Esophagus muscularis mucosa (tissue), 4 donors: ENCODE measurements around the gene TRIM71. TPM values are rescaled to one million over a fixed set of nuclear protein-coding genes. Genes with fewer than 3 reads are reported as not detected.
A peak's percentile ranks its signal among the peaks of the same experiment; 100 is the strongest.

Experiments used
- DNase-seq: peaks from one replicate; pipeline ENCODE4 v3.0.0-alpha.2; 2017; ENCODE audit errors: extremely low spot score
- H3K27ac ChIP-seq, 4 donors: fragments of 200-600 bp; sonication (generic); replicated peaks in 1 of 4; 1 replicate in 3 of 4; 2 replicates in 1 of 4; pipeline ENCODE4 v1.5.1; 2016 to 2019; ENCODE audit warnings: mild to moderate bottlenecking in 1 of 4
- H3K27me3 ChIP-seq, 4 donors: fragments of 200-600 bp; sonication (generic); one replicate each; pipeline versions ENCODE4 v1.5.1 to v1.6.0; 2016 to 2019
- H3K36me3 ChIP-seq, 4 donors: fragments of 200-600 bp; sonication (generic); one replicate each; pipeline ENCODE4 v1.5.1; 2016 to 2019
- H3K4me1 ChIP-seq, 4 donors: fragments of 200-600 bp; sonication (generic); one replicate each; pipeline ENCODE4 v1.5.1; 2016 to 2019
- H3K4me3 ChIP-seq, 4 donors: fragments of 200-600 bp; sonication (generic); 1 replicate in 2 of 4; 2 replicates in 2 of 4; pipeline ENCODE4 v1.5.1; 2016 to 2019; ENCODE audit warnings: mild to moderate bottlenecking in 4 of 4, moderate library complexity in 1 of 4
- H3K9me3 ChIP-seq, 4 donors: fragments of 200-600 bp; sonication (generic); 1 replicate in 3 of 4; 2 replicates in 1 of 4; pipeline ENCODE4 v1.5.1; 2016 to 2019
- CTCF ChIP-seq, 3 experiments: fragments of 200-600 bp in 2 of 3; fragments of 450-650 bp in 1 of 3; sonication (generic) in 2 of 3; IDR thresholded peaks; one replicate each; pipeline ENCODE4 v1.5.1; 2017 to 2019; ENCODE audit warnings: antibody characterized with exemption in 3 of 3, mild to moderate bottlenecking in 2 of 3, moderate library complexity in 1 of 3
- EP300 ChIP-seq: sonication (generic); formaldehyde crosslinking; IDR thresholded peaks from one replicate; pipeline ENCODE4 v1.6.1; 2017; ENCODE audit warnings: antibody characterized with exemption
- POLR2A ChIP-seq: fragments of 450-650 bp; IDR thresholded peaks from one replicate; pipeline ENCODE4 v1.6.1; 2017; ENCODE audit warnings: antibody characterized with exemption, moderate library complexity, mild to moderate bottlenecking, low read depth
- POLR2AphosphoS5 ChIP-seq, 2 donors: sonication (generic); formaldehyde crosslinking; IDR thresholded peaks; one replicate each; pipeline ENCODE4 v1.6.1; 2017; ENCODE audit warnings: antibody characterized with exemption in 2 of 2
- WGBS: methylation state at CpG from one replicate; pipeline ENCODE4 v1.1.5; 2018; 5-methylcytosine and 5-hydroxymethylcytosine counted together
- intact Hi-C: fragments of 100-400 bp; cut with DNase I; formaldehyde crosslinking; loops from one replicate; pipeline ENCODE4 v1.15.1; 2023
- total RNA-seq, 4 donors: library from RNA; depleted of rRNA; stranded (reverse); fragments of >200 nt; gene quantifications; one replicate each; pipeline versions ENCODE4 v1.1.0 to v1.2.1, GENCODE V29; 2016

The TRIM71 gene
- total RNA-seq, 4 donors from 2014 or later = not detected

GRCh38 chr3:32816439-32817256 lies 1.1 kb upstream of the TRIM71 start:
- intact Hi-C loops = no loop called here
- 0% methylated on average over 30 of the region's 85 CpGs for WGBS
- no peak for DNase-seq
- H3K4me3 ChIP-seq = peak overlapping the region; percentile 47 to 55 (median 49)
- H3K27ac ChIP-seq = no peak overlapping the region
- H3K27me3 ChIP-seq = peaks cover 0 to 68% (median 42%) of the 10 kb centered on the region in 4 donors
- H3K36me3 ChIP-seq = no peaks in the 10 kb centered on the region
- H3K4me1 ChIP-seq = peaks cover 19 to 34% (median 33%) of the 10 kb centered on the region in 4 donors
- TF ChIP-seq POLR2AphosphoS5 (IDR thresholded peaks at IDR 0.05) (no peak), POLR2A (no peak), EP300 (no peak), CTCF (IDR thresholded peaks at IDR 0.05) (no peak)
- no peaks in the 10 kb centered on the region for H3K9me3 ChIP-seq

GRCh38 chr3:32817257-32817557 lies 590 bp upstream of the TRIM71 start:
- no peaks in the 10 kb centered on the region for H3K9me3 ChIP-seq
- TF ChIP-seq POLR2AphosphoS5 (IDR thresholded peaks at IDR 0.05) (no peak), CTCF (IDR thresholded peaks at IDR 0.05) (no peak), EP300 (no peak), POLR2A (no peak)
- DNase-seq = no peak
- H3K4me1 ChIP-seq = peaks cover 19 to 37% (median 36%) of the 10 kb centered on the region in 4 donors
- H3K36me3 ChIP-seq = no peaks in the 10 kb centered on the region
- intact Hi-C loops = no loop called here
- H3K4me3 ChIP-seq = peak overlapping the region; percentile 47 to 55 (median 49)
- no CpG with 5 or more reads among the region's 49 CpGs for WGBS
- H3K27ac ChIP-seq = no peak overlapping the region
- H3K27me3 ChIP-seq = peaks cover 0 to 73% (median 48%) of the 10 kb centered on the region in 4 donors

GRCh38 chr3:32818229-32818969 lies 602 bp downstream of the TRIM71 start:
- no peak for TF ChIP-seq EP300
- no peak for TF ChIP-seq CTCF (IDR thresholded peaks at IDR 0.05)
- TF ChIP-seq POLR2A = no peak
- TF ChIP-seq POLR2AphosphoS5 (IDR thresholded peaks at IDR 0.05) = no peak
- Histone ChIP-seq H3K4me1 (peaks cover 19 to 37% (median 36%) of the 10 kb centered on the region in 4 donors), H3K36me3 (no peaks in the 10 kb centered on the region), H3K27ac (no peak overlapping the region), H3K4me3 (peak overlapping the region; percentile 47 to 55 (median 49)), H3K9me3 (no peaks in the 10 kb centered on the region), H3K27me3 (peaks cover 0 to 82% (median 49%) of the 10 kb centered on the region in 4 donors)
- intact Hi-C loops = no loop called here
- 5% methylated on average over 8 of the region's 111 CpGs for WGBS
- no peak for DNase-seq

GRCh38 chr3:32818970-32819511 lies 1.2 kb downstream of the TRIM71 start:
- H3K27me3 ChIP-seq = peaks cover 0 to 88% (median 50%) of the 10 kb centered on the region in 4 donors
- intact Hi-C loops = no loop called here
- DNase-seq = no peak
- no peaks in the 10 kb centered on the region for H3K36me3 ChIP-seq
- peak overlapping the region in 3 of 4 donors; percentile 47 to 55 (median 50) for H3K4me3 ChIP-seq
- no peak for TF ChIP-seq EP300
- no peak for TF ChIP-seq POLR2AphosphoS5 (IDR thresholded peaks at IDR 0.05)
- no peak for TF ChIP-seq POLR2A
- no peak for TF ChIP-seq CTCF (IDR thresholded peaks at IDR 0.05)
- no peak overlapping the region for H3K27ac ChIP-seq
- no peaks in the 10 kb centered on the region for H3K9me3 ChIP-seq
- H3K4me1 ChIP-seq = peaks cover 19 to 37% (median 36%) of the 10 kb centered on the region in 4 donors
- 44% methylated on average over 25 of the region's 25 CpGs for WGBS
